ENCODE measurements around the gene OR10J1. TPM values are rescaled to one million over a fixed set of nuclear protein-coding genes. Genes with fewer than 3 reads are reported as not detected.
A peak's percentile ranks its signal among the peaks of the same experiment; 100 is the strongest.
"Not testable (repeated sequence)": the region's sequence is repeated elsewhere in the genome, so short reads cannot be mapped to it uniquely, and the experiment has no call there.

Gene OR10J1
- total RNA-seq, 1 experiment from 2014 or later, result not detected

DNA sequence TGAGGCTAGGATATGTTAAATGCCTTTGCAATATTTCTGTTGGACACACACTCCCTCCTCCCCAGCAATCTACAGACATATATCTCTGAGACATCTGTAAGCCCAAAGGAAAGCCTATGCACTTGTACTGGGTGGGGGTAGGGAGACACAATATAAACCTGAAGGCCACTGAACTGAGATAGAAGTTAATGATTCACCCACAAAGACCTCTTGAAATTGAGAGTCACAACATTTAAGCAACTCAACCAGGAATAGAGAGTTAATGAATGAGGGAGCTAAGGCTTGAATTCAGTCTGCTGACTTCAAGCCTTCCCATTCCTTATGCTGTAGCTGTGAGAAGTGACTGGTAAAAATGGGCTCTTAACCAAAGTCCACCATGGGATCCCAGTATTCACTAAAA lies 5.0 kb downstream of the OR10J1 start:
- peaks cover 22% of the 10 kb centered on the region for H3K9me3 Mint-ChIP-seq (ENCODE audit: unreplicated experiment)
- no peak overlapping the region for H3K27ac Mint-ChIP-seq (ENCODE audit: low read depth, unreplicated experiment)
- TF ChIP-seq, protein P1, sequence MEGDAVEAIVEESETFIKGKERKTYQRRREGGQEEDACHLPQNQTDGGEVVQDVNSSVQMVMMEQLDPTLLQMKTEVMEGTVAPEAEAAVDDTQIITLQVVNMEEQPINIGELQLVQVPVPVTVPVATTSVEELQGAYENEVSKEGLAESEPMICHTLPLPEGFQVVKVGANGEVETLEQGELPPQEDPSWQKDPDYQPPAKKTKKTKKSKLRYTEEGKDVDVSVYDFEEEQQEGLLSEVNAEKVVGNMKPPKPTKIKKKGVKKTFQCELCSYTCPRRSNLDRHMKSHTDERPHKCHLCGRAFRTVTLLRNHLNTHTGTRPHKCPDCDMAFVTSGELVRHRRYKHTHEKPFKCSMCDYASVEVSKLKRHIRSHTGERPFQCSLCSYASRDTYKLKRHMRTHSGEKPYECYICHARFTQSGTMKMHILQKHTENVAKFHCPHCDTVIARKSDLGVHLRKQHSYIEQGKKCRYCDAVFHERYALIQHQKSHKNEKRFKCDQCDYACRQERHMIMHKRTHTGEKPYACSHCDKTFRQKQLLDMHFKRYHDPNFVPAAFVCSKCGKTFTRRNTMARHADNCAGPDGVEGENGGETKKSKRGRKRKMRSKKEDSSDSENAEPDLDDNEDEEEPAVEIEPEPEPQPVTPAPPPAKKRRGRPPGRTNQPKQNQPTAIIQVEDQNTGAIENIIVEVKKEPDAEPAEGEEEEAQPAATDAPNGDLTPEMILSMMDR (IDR thresholded peaks at IDR 0.05; ENCODE audit: unreplicated experiment), result no peak
- ChIA-PET POLR2A (interaction anchor here (1.2 kb wide), 1 partner anchor 25 kb away, joined by 3 read pairs; no protein-coding TSS in a partner anchor), CTCF (no interaction called here)
- no peak for DNase-seq (ENCODE audit: unreplicated experiment)
- intact Hi-C loops (cut with micrococcal nuclease), result no loop called here
- H3K4me1 Mint-ChIP-seq (ENCODE audit: insufficient read depth, unreplicated experiment), result peaks cover 15% of the 10 kb centered on the region
- H3K4me3 Mint-ChIP-seq (ENCODE audit: unreplicated experiment), result no peak overlapping the region
- no peaks in the 10 kb centered on the region for H3K27me3 Mint-ChIP-seq (ENCODE audit: insufficient read depth, unreplicated experiment)
- H3K36me3 Mint-ChIP-seq (ENCODE audit: insufficient read depth, unreplicated experiment), result no peaks in the 10 kb centered on the region
- BruUV-seq (replicated peaks), result no TSS peak

DNA sequence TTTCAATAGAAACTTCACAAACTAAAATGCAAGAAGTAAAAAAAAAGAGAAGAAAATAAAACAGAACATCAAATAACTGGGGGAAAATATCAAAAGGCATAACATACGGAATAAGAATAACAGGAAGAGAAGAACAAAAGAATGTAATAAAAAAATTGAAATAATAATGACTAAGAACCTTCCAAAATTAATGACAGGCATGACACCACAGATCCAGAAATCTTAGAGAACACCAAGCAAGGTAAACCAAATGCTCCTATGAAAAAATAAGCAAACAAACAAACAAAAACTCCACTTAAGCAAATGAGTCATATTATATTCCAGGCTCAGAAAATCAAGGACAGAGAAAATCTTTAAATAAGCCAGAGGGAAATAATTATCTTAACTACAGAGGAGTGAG lies 8.7 kb downstream of the OR10J1 start:
- H3K27ac Mint-ChIP-seq (ENCODE audit: low read depth, unreplicated experiment), result no peak overlapping the region
- TF ChIP-seq, protein P1 (IDR thresholded peaks at IDR 0.05; ENCODE audit: unreplicated experiment), result no peak
- ChIA-PET CTCF (interaction anchor here (0.8 kb wide), 1 partner anchor 234 kb away, joined by 3 read pairs; no protein-coding TSS in a partner anchor), POLR2A (no interaction called here)
- H3K4me1 Mint-ChIP-seq (ENCODE audit: insufficient read depth, unreplicated experiment), result peaks cover 3% of the 10 kb centered on the region
- no peaks in the 10 kb centered on the region for H3K27me3 Mint-ChIP-seq (ENCODE audit: insufficient read depth, unreplicated experiment)
- BruUV-seq (replicated peaks), result no TSS peak
- DNase-seq (ENCODE audit: unreplicated experiment), result no peak
- intact Hi-C loops (cut with micrococcal nuclease), result no loop called here
- H3K36me3 Mint-ChIP-seq (ENCODE audit: insufficient read depth, unreplicated experiment), result no peaks in the 10 kb centered on the region
- H3K9me3 Mint-ChIP-seq (ENCODE audit: unreplicated experiment), result peaks cover 37% of the 10 kb centered on the region
- no peak overlapping the region for H3K4me3 Mint-ChIP-seq (ENCODE audit: unreplicated experiment)

DNA sequence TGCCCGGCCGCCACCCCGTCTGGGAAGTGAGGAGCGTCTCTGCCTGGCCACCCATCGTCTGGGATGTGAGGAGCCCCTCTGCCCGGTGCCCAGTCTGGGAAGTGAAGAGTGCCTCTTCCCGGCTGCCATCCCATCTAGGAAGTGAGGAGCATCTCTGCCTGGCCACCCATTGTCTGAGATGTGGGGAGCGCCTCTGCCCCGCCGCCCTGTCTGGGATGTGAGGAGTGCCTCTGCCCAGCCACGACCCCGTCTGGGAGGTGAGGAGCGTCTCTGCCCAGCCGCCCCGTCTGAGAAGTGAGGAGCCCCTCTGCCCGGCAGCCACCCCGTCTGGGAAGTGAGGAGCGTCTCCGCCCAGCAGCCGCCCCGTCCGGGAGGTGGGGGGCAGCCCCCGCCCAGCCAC lies 10.1 kb downstream of the OR10J1 start:
- H3K4me1 Mint-ChIP-seq (ENCODE audit: insufficient read depth, unreplicated experiment); H3K27me3 Mint-ChIP-seq (ENCODE audit: insufficient read depth, unreplicated experiment); H3K27ac Mint-ChIP-seq (ENCODE audit: low read depth, unreplicated experiment); intact Hi-C loops (cut with micrococcal nuclease); BruUV-seq (replicated peaks); H3K4me3 Mint-ChIP-seq (ENCODE audit: unreplicated experiment); H3K36me3 Mint-ChIP-seq (ENCODE audit: insufficient read depth, unreplicated experiment); DNase-seq (ENCODE audit: unreplicated experiment); POLR2A ChIA-PET: not testable (repeated sequence)
- peaks cover 46% of the 10 kb centered on the region for H3K9me3 Mint-ChIP-seq (ENCODE audit: unreplicated experiment)
- CTCF ChIA-PET, result interaction anchor here (0.7 kb wide), 1 partner anchor 57 kb away, joined by 4 read pairs; no protein-coding TSS in a partner anchor

DNA sequence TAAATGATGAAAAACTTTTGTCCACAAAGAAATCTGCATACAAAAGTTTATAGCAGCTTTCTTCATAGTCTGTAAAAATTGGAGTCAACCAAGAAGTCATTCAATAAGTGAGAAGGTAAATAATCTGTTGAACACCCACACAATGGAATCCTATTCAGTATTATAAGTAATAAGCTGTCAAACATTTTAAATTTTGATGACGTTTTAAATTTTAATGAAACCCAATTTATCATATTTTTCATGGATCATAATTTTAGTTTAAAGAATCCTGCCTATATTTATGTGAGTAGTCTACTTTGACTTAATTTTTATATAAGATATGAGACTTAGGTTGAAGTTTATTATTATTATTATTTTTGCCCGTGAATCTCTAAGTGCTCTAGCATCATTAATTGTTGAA lies 20.0 kb downstream of the OR10J1 start:
- Mint-ChIP-seq H3K4me3 (ENCODE audit: unreplicated experiment) (no peak overlapping the region), H3K36me3 (ENCODE audit: insufficient read depth, unreplicated experiment) (no peaks in the 10 kb centered on the region), H3K4me1 (ENCODE audit: insufficient read depth, unreplicated experiment) (no peaks in the 10 kb centered on the region), H3K27ac (ENCODE audit: low read depth, unreplicated experiment) (no peak overlapping the region), H3K9me3 (ENCODE audit: unreplicated experiment) (peaks cover 33% of the 10 kb centered on the region), H3K27me3 (ENCODE audit: insufficient read depth, unreplicated experiment) (no peaks in the 10 kb centered on the region)
- POLR2A ChIA-PET, result interaction anchor here (0.5 to 0.7 kb wide), 2 partner anchors 33 to 320 kb away, joined by 3 read pairs; no protein-coding TSS in a partner anchor
- CTCF ChIA-PET, result interaction anchor here (0.6 to 0.7 kb wide), 2 partner anchors 23 to 433 kb away, joined by 4 read pairs; no protein-coding TSS in a partner anchor
- TF ChIP-seq, protein P1 (IDR thresholded peaks at IDR 0.05; ENCODE audit: unreplicated experiment), result no peak
- intact Hi-C loops (cut with micrococcal nuclease), result no loop called here
- no peak for DNase-seq (ENCODE audit: unreplicated experiment)
- no TSS peak for BruUV-seq (replicated peaks)

DNA sequence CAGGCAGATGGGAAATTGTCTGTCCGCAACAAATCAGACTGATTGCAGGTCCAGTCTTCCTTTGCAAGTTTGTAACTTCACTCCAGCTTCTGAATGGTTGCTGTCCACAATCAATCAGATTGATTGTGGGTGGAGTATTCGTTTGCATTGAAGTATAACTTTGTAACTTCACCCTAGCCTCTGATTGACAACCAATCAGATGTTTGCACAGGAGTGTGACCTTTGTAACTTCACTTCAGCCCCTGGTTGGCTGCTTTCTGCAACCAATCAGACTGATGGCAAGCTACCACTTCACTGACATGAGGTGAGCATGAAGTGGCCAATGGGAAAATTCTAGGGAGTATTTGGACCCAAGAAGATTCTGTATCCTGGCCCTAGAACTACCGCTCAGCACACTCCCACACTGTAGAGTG lies 25.7 kb downstream of the OR10J1 start:
- Mint-ChIP-seq H3K9me3 (ENCODE audit: unreplicated experiment) (peaks cover 31% of the 10 kb centered on the region), H3K4me1 (ENCODE audit: insufficient read depth, unreplicated experiment) (peaks cover 32% of the 10 kb centered on the region)
- POLR2A ChIA-PET, result no interaction called here

More for the DNA sequence above, 25.7 kb downstream of the OR10J1 start:
- no peak for DNase-seq (ENCODE audit: unreplicated experiment)
- no peak overlapping the region for H3K4me3 Mint-ChIP-seq (ENCODE audit: unreplicated experiment)
- H3K27me3 Mint-ChIP-seq (ENCODE audit: insufficient read depth, unreplicated experiment), result no peaks in the 10 kb centered on the region
- BruUV-seq (replicated peaks), result no TSS peak
- TF ChIP-seq, protein P1 (IDR thresholded peaks at IDR 0.05; ENCODE audit: unreplicated experiment), result no peak
- intact Hi-C loops (cut with micrococcal nuclease), result no loop called here
- no peaks in the 10 kb centered on the region for H3K36me3 Mint-ChIP-seq (ENCODE audit: insufficient read depth, unreplicated experiment)
- CTCF ChIA-PET, result no interaction called here
- H3K27ac Mint-ChIP-seq (ENCODE audit: low read depth, unreplicated experiment), result peak overlapping the region; percentile 44
